ENCODE data around the gene SIRT1. TPM values are rescaled to one million over a fixed set of nuclear protein-coding genes. Genes with fewer than 3 reads are reported as not detected.
"Not testable (repeated sequence)": the region's sequence is repeated elsewhere in the genome, so short reads cannot be mapped to it uniquely, and the experiment has no call there.

Gene SIRT1
- total RNA-seq, 4 donors from 2014 or later = 7.4 to 19.8 (median 7.7) TPM

GRCh38 chr10:67965456-67965855 lies 81.0 kb downstream of the SIRT1 start:
- TF ChIP-seq CTCF (IDR thresholded peaks at IDR 0.05) = no peak
- no peak for TF ChIP-seq POLR2A (IDR thresholded peaks at IDR 0.05)
- WGBS, 2 donors = 97 to 100% methylated on average over 2 of the region's 2 CpGs
- no peak overlapping the region for H3K27ac ChIP-seq
- no peak overlapping the region for H3K4me3 ChIP-seq
- no peaks in the 10 kb centered on the region for H3K4me1 ChIP-seq
- no peaks in the 10 kb centered on the region for H3K9me3 ChIP-seq
- intact Hi-C loops (cut with DNase I) = no loop called here
- no peak for DNase-seq
- H3K36me3 ChIP-seq = peaks cover 0 to 64% (median 0%) of the 10 kb centered on the region in 3 donors
- no peaks in the 10 kb centered on the region for H3K27me3 ChIP-seq

GRCh38 chr10:67966035-67966434 lies 81.6 kb downstream of the SIRT1 start:
- peaks cover 0 to 64% (median 0%) of the 10 kb centered on the region in 3 donors for H3K36me3 ChIP-seq
- not testable (repeated sequence) for DNase-seq
- 63 to 92% methylated on average over 4 of the region's 4 CpGs for WGBS, 2 donors

More at GRCh38 chr10:67966035-67966434, 81.6 kb downstream of the SIRT1 start:
- H3K27ac ChIP-seq; intact Hi-C loops (cut with DNase I); H3K4me3 ChIP-seq; H3K27me3 ChIP-seq; H3K4me1 ChIP-seq; H3K9me3 ChIP-seq: not testable (repeated sequence)

Small RNA genes lying within 50 kb of the gene (small RNA-seq; reads per million reads assigned to genes)
- gene RNU6-523P = 0 reads per million in 4 donors

Other genes starting within 250 kb of the SIRT1 start
- 1 to 10 TPM in 1 of 4 donors, under 1 TPM in 2, not detected in 1; 0.29 to 1.9 (median 0.61) TPM for gene CTNNA3, start 188.5 kb upstream of the SIRT1 start, total RNA-seq
- 1 to 10 TPM in 1 of 4 donors, under 1 TPM in 1, not detected in 2; 0.76 to 2.7 TPM for gene DNAJC12, start 46.5 kb upstream of the SIRT1 start, total RNA-seq
- 10 to 100 TPM; 23.6 to 47.5 (median 35.0) TPM for gene HERC4, start 190.6 kb downstream of the SIRT1 start, total RNA-seq
- gene MYPN, start 224.8 kb downstream of the SIRT1 start, total RNA-seq = not detected